ENCODE results near the gene RNF144B. TPM values are rescaled to one million over a fixed set of nuclear protein-coding genes. Genes with fewer than 3 reads are reported as not detected.
"Not testable (repeated sequence)": the region's sequence is repeated elsewhere in the genome, so short reads cannot be mapped to it uniquely, and the experiment has no call there.

The RNF144B gene
- total RNA-seq = 9.3 TPM
- long read RNA-seq, full-length matches to known transcripts = 3 of 6 reads
- long read RNA-seq, partial matches to known transcripts = 2 of 6 reads
- long read RNA-seq, other reads (novel, unspliced or antisense) = 1 of 6 reads

DNA sequence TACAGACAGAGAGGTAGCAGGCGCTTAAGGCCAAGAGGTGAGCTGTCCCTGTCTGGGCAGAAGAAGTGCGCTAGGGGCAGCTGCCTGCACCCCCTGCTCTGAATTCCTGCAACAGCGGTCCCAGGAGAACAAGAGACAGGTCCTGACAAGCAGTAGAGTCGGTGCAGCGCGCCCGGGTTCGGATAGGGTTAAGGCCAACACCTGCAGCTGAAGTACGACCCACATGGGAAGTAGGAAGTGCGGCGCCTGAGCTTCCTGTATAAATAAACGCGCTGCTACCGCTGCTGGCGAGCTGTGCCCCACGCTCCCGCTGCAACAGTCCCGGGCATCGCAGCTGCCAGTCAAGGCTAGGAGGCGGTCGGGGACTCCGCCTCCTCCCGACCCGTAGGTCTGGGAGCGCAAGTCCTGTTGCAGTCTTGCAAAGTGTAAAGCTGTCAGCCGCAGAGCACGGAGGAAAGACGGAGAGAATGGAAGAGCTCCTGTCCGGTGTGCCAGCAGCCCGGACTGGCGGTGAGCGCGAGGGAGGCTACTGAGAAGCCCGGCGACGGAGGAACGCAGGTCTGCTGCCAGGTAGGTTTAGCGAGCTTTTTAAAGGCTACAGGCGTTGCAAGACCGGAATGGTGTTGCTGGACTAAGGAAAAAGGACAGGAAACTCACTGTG, at the start of gene RNF144B:
Gene RNF144B (plus strand): TSS at position 290 of the 661 bp plus-strand sequence. CDS start 12,185 bp downstream, outside the sequence.
- intact Hi-C loops (cut with DNase I) = no loop called here
- peak; percentile 95 for DNase-seq (ENCODE audit: low spot score)

DNA sequence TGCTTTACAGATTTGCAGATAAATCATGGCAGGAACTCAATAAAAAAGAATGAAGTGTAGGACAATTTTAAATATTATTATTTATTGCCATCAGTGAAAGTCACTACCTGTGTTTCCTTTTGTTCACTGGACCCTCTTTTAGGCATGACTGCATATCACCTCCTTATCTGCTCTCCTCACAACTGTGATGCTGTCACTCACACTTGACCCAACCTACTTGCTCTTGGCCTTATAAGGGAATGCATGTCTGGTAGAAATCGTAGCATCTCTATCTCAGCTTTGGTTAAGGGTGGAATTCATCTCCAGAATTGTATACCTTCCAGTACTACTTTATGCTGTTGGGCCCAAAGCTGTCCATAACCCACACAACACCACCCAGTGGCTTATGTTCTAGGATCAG, 47.6 kb upstream of the RNF144B start:
- no peak for DNase-seq (ENCODE audit: low spot score)
- intact Hi-C loops (cut with DNase I) = no loop called here

DNA sequence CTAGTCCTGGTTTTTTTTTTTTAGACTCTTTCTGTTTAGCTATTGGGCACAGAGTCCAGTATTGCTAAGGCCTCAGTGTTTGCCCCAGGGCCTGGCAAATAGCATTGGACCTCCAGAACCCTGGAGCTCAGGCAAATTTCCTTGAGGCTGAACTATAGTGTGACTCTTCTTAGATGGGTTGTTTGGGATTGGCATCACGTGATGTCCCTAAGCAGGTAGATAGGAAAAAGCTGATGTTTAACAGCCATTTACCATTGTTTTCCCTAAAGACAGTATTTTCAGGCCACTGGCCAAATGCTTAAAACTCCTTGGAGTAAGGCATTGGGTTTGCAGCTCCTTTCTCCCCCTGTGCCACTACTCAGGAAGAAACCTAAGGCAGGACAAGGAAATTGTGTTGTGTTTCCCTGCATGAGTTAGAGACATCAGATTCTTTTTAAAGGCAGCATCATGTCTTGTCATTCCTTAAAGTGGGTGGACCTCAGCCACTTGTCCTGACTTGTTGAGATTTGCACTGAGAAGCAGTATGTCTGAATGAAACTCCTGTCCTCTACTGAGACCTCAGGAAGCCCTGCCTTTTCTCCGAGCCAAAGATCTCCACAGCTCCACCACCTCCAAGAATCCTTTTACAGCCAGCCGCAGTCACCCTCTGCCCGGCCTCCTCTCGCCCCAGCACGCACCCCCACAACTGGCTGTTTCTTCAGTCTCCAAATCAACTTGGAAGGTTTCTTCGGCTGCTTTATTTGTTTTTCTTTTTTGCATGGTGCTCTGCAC, 46.2 kb upstream of the RNF144B start:
- DNase-seq (ENCODE audit: low spot score) = no peak
- intact Hi-C loops (cut with DNase I) = no loop called here

DNA sequence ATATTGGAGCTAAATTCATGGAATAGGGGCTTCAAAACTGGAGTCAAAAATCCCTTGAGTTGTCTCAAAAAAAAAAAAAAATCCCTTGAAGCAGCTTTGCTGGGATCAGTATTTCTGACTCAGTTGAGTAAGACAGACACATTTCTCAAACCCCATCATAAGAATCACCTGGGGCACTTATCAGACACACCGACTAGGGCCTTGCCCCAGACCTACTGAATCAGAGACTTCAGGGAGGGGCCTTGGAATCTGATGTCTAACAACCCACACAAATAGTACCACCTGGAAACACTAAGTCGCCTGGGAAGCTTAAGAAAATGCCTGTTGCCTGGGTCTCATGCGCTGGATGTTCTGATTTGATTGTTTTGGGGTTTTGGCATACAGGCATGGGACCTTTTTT, 44.9 kb upstream of the RNF144B start:
- intact Hi-C loops (cut with DNase I) = no loop called here
- DNase-seq (ENCODE audit: low spot score) = no peak

DNA sequence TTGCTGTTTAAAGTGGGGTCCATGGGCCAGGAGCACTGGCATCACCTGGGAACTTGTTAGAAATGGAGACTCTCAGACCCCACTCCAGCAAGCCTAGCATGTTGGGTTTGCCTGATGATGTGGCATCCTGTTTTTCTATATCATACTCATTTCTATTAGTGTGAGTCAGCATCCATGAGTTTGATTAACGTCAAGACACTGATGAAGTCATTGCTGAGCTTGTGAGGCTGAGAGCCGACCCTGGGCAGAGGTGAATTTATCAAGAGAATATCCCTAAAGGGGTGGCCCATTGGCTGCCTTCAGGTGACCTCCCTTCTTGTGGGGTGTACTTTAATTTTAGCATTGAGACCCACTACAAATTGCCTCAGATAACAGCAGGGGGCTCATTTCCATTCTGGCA, 43.4 kb upstream of the RNF144B start:
- intact Hi-C loops (cut with DNase I) = no loop called here
- DNase-seq (ENCODE audit: low spot score) = no peak

DNA sequence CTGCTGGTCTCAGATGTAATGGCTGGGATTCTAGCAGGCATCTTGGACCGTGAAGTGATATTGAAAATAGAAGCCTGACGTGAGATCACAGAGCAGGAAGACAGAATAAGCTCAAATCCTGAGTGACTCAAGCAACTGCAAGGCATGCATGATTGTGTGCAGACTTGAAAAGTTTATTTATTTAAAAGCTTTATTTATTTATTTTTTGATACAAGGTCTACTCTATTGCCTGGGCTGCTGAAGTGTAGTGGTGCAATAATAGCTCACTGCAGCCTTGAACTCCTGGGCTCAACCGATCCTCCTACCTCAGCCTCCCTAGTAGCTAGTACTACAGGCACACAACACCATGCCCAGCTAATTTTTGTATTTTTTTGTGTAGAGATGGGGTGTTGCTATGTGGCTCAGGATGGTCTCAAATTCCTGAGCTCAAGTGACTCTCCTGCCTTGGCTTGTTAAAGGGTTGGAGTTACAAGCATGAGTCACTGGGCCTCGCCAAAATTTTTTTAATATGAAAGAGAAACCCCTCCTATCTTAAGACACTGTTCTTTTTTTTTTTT, 40.1 kb upstream of the RNF144B start:
- intact Hi-C loops (cut with DNase I) = no loop called here

DNA sequence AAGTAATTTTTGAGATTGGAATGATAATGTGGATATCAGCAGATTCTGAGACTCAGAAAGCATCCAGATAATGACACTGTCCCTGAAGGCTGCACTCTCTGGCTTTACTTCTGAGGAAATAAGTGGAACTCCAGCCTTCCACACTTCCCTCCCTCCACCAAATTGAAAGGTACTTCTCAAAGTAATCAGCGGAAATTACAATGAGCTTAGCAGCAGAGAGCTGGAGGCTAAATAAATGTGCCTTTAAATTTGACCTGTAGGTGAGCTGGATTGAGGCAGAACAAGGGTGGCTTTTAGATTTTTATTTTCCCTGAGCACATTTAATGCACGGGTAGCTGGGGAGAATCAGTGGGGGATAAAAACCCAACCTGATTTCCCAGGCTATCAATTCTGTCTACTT, 39.3 kb upstream of the RNF144B start:
- no peak for DNase-seq (ENCODE audit: low spot score)
- intact Hi-C loops (cut with DNase I) = no loop called here

More for the DNA sequence above, 40.1 kb upstream of the RNF144B start:
- DNase-seq (ENCODE audit: low spot score) = no peak

DNA sequence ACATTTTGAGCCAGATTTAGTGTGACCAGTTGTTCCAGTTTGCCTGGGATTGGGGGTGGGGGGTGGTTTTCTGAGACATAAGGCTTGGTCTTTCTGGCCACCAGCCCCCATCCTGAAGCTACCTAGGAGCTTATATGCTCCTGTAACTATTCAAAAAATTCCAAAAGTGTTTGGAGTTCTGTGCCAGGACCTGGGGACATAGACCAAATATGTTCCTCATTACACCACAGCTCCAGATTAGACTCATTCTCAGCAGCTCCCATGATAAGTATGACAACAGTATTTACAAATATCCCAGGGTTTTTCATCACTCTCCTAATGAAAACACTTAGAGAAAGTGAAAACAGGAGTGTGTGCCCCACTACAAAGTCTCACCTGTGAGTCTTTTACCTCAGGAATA, 37.8 kb upstream of the RNF144B start:
- intact Hi-C loops (cut with DNase I) = no loop called here
- no peak for DNase-seq (ENCODE audit: low spot score)

DNA sequence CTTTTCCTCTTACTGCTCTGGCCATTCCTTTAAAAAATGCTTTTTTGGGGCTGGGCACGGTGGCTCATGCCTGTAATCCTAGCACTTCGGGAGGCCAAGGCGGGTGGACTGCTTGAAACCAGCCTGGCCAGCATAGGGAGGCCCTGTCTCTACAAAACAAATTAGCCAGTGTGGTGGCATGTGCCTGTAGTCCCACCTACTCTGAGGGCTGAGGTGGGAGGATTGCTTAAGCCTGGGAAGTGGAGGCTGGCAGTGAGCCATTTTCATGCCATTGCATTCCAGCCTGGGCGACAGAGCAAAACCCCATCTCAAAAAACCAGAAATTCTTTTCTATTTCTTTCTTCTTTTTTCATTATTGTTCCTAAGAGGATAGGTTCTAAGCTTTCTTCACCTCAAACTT, 36.9 kb upstream of the RNF144B start:
- DNase-seq (ENCODE audit: low spot score) = no peak
- intact Hi-C loops (cut with DNase I) = no loop called here

DNA sequence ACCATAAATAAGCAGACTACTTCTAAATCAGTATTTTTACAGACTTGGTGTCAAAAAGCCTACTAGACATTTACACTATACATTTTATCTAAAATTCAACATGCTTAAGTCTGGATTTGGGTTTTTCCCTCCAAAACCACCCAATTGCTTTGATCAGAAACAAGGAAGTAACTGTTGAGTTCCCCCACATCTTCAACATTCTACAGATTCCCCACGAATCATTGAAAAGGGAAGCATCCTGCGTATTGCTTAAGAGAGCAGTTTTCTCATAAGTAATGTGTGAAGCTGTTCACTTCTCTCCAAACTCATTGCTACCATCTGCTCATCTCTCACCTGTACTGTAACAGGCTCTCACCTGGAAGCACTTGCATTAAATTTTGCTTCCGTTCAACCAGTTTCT, 36.4 kb upstream of the RNF144B start:
- intact Hi-C loops (cut with DNase I) = no loop called here
- no peak for DNase-seq (ENCODE audit: low spot score)

DNA sequence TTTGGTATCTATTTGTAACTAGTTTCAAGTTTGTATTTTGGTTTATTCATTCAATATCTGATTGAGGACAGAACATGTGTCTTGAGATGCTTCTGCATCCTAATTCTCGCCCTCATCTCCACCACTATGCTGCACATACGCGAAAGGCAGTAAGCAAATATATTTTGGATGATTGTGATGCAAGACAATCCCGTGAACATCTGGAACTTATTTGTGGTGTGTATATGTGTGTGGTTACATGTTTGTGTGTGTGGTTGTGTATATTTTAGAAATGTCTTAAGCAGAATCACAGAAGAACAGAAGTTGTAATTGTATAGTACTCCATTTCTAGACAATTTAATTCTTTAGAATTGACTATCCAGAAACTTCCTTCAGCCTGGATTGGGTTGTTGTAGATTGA, 35.1 kb upstream of the RNF144B start:
- DNase-seq (ENCODE audit: low spot score) = no peak
- intact Hi-C loops (cut with DNase I) = no loop called here

DNA sequence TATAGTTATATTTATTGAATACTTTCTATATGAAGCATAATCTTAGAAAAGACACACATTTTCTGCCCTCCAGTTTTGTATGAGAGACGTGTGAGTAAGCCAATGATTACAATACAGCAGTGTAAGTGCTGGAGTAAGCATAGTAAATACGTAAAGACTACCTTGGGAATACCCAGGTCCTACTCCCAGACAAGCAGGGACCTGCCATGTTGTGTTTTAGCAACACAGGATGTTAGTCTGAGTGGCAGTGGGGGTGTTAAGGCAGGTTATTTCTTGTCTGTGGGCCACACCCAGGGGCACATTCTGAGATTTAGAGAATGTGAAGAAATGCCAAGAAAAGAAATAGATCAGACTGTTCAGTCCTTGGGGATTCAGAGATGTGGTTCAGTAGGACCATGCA, 34.3 kb upstream of the RNF144B start:
- DNase-seq (ENCODE audit: low spot score) = no peak
- intact Hi-C loops (cut with DNase I) = no loop called here

DNA sequence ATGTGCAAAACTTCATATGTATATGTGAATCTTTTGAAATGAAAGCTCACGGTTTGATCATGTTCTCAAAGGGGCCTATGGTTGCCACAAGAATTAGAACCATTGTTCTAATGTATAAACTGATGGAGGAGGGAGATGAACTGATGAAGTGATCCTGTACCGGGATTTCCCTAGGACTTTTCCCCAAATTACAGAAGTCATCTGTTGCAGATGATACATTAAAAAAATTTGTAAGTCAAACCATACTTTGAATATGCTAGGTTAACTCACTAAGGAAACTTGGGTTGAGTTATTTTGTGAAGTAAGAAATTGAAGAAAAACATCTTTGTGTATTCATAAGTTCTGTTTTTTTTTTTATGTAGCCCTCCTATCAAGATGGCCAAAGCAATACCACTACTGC, 33.9 kb upstream of the RNF144B start:
- no peak for DNase-seq (ENCODE audit: low spot score)
- intact Hi-C loops (cut with DNase I) = no loop called here

DNA sequence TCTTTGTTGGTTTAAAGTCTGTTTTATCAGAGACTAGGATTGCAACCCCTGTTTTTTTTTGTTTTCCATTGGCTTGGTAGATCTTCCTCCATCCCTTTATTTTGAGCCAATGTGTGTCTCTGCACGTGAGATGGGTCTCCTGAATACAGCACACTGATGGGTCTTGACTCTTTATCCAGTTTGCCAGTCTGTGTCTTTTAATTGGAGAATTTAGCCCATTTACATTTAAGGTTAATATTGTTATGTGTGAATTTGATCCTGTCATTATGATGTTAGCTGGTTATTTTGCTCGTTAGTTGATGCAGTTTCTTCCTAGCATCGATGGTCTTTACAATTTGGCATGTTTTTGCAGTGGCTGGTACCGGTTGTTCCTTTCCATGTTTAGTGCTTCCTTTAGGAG, 29.6 kb upstream of the RNF144B start:
- DNase-seq (ENCODE audit: low spot score); intact Hi-C loops (cut with DNase I): not testable (repeated sequence)

DNA sequence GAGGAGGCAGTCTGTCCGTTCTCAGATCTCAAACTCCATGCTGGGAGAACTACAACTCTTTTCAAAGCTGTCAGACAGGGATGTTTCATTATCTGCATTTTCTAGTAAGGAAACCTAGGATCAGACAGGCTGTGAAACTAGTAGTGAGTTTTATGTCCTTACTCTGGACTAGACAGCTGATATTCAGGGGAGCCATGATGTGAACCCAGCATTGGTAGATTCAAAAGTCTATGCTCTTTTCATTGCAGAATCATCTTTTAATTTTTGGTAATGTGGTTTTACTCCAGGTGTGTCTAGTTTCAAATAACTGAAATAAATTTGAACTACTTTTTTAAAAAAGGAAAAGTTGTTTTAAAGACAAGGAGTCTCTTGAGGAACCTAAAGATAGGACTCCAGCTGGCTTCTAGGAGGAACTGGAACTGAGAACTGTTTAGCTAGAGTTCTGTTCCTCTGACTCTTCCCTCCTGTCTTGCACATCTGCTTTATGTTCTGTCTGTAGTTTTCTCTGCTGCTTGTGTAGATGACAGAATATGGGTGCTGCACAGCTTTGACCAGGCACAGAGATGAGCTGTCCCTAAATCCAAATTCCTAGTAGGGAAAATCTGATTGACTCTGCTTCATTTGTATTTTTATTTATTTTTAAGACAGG, 27.8 kb upstream of the RNF144B start:
- no peak for DNase-seq (ENCODE audit: low spot score)
- intact Hi-C loops (cut with DNase I) = no loop called here

DNA sequence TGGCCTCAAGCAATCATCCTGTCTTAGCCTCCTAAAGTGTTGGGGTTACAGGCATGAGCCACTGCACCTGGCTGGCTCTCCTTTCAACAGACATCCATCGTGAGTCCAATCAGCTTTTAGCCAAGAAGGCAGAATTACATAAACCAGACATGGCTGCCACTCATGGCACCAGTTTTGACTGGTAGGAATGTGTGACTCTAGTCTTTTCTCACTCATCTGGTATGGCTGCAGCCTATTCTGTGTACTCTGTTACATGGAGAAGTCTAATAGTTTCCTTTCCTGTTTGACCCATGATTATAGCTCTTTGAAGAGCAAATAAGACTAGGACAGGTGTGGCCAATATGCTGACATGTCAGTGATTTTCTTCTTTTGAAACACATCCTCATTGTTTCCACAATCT, 27.0 kb upstream of the RNF144B start:
- no peak for DNase-seq (ENCODE audit: low spot score)
- intact Hi-C loops (cut with DNase I) = no loop called here

DNA sequence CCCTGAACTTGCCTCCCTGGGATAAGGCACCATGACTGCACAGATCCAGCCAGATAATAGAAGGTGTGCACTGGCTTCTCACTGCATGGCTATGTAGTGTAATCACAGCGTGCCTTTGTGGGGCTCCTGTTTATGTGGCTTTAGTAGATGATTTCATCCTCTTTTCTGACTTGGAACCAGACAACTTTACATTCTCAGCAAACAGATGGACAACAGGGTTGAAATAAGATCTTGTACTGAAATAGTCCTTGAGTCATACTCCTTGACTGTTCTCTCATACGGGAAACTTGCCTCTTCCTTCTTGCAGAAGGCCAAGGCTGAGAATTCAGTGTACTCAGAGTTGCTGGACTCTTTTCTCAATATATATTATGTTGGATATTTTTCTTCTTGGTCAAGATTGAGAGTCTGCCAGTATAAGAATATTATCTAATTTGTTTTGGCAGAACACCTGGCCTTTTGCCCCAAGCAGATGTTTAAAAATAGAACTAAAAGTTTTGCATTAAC, 25.0 kb upstream of the RNF144B start:
- no peak for DNase-seq (ENCODE audit: low spot score)
- intact Hi-C loops (cut with DNase I) = no loop called here

DNA sequence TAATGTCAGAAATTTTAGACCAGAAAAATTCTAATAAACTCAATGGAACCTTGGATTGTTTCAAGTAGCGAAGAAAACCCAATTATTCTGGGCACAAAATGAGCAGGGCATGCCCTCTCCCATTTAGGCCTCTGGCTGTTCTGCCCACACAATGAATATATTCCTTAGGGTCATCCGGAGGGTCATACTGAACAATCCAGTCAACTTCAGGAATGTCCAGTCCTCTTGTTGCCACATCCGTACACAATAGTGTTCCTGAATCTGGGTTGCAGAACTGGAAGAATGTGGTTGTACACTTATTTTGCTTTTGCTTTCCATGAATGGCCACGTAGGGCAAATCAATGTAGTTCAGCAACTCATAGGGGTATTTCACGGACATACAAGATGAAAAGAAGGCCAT, 23.4 kb upstream of the RNF144B start:
- intact Hi-C loops (cut with DNase I) = no loop called here
- DNase-seq (ENCODE audit: low spot score) = no peak

DNA sequence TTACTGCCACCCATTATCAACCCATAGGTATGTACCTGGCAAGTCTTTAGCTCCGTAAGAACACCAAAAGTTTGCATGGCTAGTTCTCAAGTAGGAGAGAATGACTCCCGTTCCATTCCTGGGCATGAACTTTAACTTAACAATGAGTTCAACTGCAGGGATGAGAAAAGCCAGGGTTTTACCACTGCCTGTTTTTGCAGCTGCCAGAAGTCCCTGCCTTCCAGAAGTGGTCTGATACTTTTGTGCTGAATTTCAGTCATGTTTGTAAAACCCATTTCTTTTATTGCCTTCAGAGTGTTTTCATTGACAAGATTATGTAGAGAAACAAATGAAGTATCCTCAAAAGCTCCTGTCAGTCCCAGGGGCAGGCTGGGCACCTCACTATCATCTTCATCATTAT, 22.6 kb upstream of the RNF144B start:
- intact Hi-C loops (cut with DNase I); DNase-seq (ENCODE audit: low spot score): not testable (repeated sequence)

DNA sequence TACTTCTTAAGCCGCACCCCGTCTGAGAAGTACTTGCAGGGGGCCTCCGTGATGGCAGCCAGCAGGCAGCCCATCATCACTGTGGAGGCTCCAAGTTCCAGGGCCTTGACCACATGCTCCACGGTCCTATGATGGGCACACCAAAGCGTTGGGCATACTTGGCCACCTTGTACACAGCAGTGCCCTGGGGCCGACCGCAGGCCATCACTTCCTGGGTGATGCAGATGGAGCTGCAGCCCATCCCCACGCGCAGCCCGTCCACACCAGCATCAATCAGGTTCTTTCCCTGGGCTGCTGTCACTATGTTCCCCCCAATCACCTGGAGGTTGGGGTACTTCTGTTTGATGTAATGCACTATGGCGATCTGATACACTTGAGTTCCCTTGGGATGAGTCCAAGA, 19.8 kb upstream of the RNF144B start:
- intact Hi-C loops (cut with DNase I) = no loop called here
- DNase-seq (ENCODE audit: low spot score) = no peak

Measured in cardiac septum (tissue), 1 donor.